ENCODE data around the gene CDK14.
"Not testable (repeated sequence)": the region's sequence is repeated elsewhere in the genome, so short reads cannot be mapped to it uniquely, and the experiment has no call there.

The CDK14 gene

DNA sequence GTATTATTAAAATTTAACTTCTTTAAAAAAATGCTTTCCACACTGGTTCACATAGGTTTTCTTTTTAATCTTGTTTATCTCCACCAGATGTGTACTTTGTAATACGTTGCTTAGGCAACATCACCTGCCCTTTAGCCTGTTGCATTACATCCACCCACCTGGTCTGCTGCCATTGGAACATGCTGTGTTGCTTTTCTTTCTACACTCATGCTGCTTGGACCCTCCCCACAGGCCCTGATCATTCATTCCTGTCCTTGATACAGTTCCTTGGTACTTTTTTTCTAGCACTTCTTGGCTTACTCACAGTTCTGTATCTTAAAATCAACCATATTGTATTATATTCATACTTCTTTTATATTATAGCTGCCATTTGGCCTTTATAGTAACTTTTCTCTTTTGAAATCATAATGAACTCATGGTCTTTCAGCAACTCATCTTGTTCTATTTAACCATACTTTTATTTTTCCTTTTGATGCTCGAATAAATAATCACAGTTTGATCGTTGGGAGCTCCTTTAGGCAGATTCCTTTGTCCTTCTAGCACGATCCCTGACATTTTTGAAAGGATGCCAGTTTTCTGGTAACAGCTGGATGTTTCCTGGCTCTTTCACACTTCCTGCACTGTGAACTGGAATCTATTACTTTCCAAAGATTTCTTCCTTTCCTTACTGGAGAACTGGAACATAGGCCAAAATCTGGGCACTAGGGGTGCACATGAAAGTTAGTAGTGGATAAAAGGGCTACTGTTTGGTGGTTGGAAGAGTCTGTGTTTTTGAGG, 125.1 kb downstream of the CDK14 start:
- DNase-seq (ENCODE audit: low spot score), result peak; percentile 23

DNA sequence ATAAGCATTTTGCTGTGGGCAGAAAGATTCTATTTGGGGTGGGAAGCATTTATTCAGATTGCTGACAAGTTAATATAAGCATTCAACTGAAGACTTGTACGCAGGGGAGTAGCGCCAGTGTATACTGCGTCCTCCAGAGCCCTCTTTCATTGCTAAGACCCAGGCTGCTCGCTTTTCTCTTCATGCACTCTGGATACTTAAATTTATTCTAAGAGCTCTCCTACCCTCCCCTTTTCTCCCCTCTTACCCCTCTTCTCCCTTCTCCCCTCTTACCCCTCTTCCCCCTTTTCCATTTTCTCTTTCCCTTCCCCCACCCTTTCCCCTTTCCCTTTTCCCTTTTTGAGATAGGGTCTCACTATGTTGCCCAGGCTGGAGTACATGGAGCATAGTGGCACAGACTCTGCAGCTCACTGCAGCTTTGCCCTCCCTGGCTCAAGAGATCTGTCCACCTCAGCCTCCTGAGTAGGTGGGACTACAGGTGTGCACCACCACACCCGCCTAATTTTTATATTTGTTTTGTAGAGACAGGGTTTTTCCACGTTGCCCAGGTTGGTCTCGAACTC, 125.8 kb downstream of the CDK14 start:
- DNase-seq (ENCODE audit: low spot score), result no peak

DNA sequence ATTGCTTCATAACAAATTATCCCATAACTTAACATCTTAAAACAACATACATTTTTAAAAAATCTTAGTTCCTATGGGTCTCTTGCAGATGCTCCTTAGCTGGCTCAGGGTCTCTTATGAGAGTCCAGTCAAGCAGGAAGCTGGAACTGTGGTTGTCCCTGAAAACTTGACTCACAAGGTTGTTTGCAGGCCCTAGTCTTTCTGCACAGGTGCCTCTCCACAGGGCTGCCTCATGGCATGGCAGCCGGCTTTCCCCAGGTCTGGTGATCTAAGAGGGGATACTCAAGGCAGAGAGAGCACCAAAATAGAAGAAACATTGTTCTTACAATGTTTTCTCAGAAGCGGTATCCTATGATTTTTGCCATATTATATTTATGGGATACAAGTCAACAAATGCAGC, 127.1 kb downstream of the CDK14 start:
- no peak for DNase-seq (ENCODE audit: low spot score)

DNA sequence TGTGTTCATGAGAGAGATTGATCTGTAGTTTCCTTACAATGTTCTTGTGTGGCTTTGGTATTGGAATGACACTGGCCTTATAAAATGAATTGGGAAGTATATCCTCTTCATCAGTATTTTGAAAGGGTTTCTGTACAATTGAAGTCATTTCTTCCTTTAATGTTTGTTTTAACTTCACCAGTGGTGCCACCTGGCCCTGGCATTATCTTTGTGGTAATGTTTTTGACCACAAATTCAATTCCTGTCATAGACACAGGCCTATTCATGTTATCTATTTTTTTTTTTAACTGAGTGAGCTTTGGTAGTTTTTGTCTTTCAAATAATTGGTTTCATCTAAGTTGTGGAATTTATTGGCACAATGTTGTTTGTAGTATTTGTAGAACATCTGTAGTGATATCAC, 127.7 kb downstream of the CDK14 start:
- no peak for DNase-seq (ENCODE audit: low spot score)

DNA sequence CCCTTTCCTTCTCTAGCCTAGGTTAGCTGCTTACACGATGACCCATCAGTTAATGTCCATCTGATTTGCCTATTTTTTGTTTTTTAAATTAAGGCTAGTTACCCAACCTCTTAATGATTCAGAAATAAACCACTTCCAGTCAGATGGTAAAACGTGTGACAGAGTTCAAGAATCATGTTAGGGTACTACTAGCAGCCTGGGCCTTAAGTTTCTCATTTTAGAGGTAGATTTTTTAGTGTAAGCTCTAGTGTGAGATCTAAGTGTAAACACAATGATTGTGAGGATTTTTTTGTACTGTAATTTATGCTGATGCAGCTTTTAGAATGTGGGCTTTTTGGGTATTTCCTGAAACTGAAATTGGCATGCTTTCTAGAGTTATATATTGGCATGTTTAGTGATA, 130.0 kb downstream of the CDK14 start:
- DNase-seq (ENCODE audit: low spot score), result no peak

DNA sequence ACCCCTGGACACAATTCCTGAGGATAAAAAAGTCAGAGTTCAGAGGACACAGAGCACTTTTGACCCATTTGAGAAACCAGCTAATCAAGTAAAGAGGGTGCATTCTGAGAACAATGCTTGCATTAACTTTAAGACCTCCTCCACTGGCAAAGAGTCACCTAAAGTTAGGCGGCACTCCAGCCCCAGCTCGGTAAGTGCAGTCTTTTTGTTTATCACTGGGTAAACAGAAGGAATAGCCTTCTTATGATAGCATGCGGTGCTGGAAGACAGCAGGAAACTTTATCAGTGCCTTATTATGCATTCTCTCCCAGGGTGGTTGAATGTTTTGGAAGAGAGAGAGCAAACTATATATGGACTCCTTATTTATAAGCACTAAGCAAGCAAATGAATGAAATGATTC, 130.5 kb downstream of the CDK14 start:
- no peak for DNase-seq (ENCODE audit: low spot score)

DNA sequence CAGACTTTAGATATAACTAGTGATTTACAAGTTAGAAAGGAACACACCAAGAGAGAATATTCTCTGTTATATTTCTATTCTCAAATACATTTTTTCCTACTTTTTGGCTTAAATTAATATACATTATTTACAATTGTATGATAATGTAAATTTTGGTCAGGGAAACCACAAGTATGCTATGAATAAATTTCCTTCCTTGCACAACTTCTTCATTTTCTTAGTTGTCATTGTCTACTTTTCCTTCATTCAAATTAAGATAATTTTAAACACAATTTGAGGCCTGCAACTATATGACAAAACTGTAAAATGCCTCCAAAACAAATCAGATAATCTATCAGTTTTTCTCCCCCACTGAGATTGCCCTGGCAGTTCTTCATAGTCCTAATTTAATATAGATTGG, 131.3 kb downstream of the CDK14 start:
- no peak for DNase-seq (ENCODE audit: low spot score)

DNA sequence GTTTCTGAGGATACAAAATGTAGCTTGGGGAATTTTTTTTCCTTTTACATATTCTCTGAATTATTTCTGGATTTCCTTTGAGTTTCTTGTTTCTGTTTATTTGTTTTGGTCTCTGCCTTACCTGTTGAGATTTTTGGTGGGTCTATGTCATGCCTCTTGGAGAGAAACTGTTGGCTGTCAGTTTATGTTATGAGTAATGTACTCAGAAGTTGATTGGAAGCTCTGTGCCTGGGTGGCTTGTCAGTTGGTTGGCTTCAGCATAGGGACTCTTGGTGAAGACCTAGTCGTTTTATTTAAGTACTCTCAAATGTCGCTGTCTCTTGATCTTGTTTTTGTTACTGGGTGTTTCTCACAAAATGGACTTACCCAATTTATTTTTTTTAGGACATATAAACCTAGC, 132.4 kb downstream of the CDK14 start:
- no peak for DNase-seq (ENCODE audit: low spot score)

DNA sequence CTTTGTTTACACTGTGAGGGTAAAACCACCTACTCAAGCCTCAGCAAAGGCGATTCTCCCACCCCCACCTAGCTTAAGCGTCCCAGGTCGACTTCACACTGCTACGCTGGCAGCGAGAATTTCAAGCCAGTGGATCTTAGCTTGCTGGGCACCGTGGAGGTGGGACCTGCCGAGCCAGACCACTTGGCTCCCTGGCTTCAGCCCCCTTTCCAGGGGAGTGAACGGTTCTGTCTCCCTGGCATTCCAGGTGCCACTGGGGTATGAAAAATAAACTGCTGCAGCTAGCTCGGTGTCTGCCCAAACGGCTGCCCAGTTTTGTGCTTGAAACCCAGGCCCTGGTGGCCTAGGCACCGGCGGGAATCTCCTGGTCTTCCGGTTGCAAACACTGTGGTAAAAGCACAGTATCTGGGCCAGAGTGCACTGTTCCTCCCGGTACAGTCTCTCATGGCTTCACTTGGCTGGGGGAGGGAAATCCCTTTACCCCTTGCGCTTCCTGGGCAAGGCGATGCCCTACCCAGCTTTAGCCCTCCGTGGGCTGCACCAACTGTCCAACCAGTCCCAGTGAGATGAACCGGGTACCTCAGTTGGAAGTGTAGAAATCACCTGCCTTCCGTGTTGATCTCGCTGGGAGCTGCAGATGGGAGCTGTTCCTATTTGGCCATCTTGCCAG, 139.6 kb downstream of the CDK14 start:
- not testable (repeated sequence) for DNase-seq (ENCODE audit: low spot score)

DNA sequence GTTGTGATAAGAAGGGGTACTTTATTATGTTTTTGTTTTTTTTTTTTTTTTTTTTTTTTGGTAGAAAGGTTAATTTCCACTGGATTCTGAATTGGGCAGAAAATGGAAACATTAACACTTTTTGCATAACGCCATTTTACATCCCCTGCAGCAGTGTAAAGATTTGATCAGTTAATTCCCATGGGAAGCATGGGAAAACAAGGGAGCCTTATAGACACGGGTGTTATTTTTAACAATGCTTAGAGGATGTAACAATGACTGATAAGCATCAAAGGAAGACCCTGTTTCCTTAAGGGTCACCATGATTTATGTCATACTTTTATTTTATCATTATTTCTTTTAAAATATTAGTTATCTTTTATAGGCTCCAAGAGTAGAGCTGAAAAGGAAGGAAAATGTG, 140.2 kb downstream of the CDK14 start:
- DNase-seq (ENCODE audit: low spot score), result no peak

DNA sequence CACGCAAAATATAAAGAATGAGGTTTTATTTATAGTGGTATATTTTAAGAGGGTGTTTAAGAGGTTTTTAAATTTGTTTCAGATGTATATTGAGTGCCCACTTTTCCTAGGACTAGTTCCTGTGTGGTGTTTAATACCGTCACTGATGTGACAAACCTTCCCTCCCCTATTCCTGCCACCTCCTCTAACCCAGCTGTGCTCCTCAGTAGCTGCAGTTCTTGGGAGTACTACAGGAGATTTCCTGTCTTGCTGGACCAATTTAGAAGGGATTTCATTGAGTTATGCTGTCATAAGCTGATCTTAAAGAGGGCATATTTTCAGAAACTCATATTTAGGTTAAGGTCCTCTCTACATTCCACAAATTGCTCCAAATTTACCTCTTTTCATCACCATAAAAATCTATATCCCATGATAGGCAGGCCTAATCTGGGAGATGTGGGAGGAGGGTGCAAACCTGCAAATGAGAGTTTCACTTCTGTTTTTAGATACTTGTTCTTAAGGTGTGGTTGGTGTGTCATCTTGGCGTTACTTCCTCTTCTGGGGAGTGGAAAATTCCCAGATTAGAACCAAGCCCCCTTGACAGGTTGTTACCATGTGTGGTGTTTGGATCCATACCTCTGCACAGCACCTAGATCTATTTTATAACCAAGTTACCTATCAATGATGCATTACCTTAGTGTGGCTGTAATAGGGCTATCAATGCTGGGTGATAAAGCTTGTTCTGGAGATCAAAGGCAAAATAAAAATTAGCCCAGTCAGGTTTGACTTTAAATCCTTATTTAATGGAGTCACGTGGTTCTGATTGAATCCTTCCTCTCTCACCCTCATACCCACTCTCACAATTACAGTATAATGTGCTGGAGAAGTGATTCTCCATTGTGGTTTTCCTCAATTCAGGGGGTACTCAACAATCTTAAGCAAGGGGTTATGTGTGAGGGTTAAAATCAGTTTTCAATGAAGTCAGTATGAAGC, 141.1 kb downstream of the CDK14 start:
- no peak for DNase-seq (ENCODE audit: low spot score)

DNA sequence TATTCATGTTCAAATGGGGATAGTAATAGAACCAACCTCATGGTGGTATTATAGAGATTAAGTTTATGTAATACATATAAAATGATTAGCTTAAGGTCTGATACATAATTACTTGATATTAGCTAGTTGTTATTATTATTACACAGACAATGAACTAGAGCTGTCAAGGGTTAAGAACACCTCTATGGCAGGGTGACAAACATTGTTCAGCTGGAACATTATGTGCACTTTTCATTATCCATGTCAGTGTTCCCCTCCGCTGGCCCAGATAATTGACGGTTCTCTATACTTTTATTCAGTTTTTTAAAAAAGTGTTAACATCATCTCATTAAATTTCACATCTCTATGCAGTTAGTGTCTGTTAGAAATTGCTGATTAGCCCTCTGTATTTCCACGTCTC, 142.1 kb downstream of the CDK14 start:
- no peak for DNase-seq (ENCODE audit: low spot score)

DNA sequence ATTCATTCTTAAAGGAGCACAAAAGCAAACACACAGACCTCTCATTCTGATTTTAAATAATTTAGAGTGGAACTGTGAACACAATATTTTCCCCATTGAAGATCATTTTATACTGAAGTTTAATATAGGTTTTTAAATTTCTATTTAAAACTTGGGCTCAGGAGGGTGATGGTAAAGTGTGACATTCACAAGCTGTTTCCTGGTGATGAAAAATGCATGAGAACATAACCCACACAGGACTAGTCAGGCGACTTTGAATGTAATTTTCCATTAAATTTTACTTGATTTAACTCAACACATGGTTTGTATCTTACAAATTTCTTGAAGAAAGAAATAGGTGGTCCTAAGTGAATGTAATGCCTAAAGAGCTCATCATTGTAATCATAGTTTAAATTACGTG, 143.6 kb downstream of the CDK14 start:
- DNase-seq (ENCODE audit: low spot score), result no peak

DNA sequence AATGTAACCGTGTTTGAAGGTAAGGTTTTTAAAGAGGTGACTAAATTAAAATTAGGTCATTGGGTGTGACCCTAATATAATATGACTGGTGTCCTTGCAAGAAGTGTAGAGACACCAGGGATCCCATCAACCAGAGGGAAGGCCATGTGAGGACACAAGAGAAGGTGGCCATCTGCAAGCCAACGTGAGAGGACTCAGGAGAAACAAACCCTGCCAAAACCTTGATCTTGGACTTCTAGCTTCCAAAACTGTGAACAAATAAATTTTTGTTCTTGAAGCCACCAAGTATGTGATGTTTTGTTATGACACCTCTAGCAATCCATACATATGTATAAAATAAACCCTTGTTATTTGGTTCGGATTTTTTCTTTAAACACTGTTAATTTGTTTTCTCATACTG, 144.3 kb downstream of the CDK14 start:
- no peak for DNase-seq (ENCODE audit: low spot score)

DNA sequence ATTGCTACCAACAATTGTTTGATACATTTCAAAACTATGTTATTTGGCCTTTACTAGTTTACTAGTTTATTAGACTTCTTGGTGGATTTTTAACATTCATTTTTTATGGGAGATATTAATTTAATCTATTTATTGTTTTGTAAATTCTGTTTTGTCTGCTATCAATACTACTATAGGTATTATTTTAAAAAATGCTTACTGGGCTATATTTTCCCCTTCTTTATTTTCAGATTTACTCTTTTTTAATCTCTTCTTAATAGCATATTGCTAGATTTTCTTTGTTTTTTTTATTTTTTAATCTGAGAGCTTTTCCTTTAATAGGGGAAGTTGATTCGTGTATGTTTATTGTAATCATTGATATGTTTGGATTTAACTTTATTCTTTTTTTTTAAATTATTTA, 147.5 kb downstream of the CDK14 start:
- DNase-seq (ENCODE audit: low spot score), result no peak

DNA sequence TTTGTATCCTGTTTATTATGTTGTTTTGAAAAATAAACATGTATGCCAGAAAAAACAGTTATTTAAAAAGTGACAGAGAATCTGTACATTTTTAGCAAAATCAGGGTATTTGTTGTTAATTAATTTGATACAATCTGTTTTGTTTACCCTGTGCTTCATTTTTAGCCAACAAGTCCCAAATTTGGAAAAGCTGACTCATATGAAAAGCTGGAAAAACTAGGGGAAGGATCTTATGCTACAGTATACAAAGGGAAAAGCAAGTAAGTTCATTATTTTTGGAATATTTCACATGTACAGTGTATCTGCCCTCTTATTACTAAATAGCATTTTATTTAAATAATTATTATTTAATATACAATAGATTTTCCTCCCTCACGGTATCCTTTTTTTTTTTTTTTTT, 151.4 kb downstream of the CDK14 start:
- no peak for DNase-seq (ENCODE audit: low spot score)

DNA sequence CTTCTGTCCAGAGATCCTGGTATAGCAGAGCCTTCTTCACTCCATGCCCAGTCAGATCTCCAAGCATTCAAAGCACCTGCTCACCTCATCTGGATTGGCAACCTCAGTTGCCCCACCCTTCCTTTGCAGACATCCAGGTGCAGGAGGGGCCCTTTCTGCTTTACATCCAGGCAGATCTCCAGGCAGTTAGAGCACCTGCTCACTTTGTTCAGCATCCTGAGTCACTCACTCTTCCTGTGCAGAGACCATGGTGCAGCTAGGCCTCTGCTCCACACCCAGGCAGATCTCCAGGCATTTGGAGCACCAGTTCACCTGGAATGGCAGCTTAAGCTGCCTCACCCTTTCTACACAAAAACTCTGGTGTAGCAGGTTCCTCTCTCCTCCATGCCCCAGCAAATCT, 153.1 kb downstream of the CDK14 start:
- DNase-seq (ENCODE audit: low spot score), result no peak

DNA sequence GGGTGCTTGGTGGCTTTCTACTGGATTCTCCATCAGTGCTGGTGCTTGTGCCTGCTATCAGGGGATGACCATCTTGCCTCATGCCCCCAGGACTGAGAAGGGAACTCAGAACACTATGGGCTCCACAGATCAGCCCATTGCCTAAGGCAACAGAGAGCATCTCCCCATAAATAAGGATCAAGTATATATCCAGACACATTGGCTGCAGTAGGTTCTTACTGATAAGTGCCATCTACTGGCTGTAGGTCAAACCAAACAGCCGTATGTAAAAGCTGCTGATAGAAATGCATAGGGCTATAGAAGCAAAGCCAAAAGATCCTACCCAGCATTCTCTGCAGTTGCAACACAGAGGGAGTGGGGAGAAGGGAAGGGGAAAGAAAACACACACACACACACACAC, 153.7 kb downstream of the CDK14 start:
- no peak for DNase-seq (ENCODE audit: low spot score)

DNA sequence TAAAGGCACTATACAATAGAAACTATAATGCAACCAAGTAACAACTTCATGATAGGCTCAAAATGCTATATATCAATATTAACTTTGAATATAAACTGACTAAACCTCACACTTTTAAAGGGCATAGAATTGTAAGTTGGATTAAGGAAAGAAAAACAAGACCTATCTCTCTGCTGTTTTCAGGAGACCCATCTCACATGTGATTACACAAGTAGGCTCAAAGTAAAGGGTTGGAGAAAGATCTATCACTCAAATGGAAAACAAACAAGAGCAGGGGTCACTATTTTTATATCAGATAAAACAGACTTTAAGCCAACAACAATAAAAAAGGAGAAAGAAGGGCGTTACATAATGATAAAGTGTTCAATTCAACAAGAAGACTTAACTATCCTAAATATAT, 155.5 kb downstream of the CDK14 start:
- DNase-seq (ENCODE audit: low spot score), result no peak

DNA sequence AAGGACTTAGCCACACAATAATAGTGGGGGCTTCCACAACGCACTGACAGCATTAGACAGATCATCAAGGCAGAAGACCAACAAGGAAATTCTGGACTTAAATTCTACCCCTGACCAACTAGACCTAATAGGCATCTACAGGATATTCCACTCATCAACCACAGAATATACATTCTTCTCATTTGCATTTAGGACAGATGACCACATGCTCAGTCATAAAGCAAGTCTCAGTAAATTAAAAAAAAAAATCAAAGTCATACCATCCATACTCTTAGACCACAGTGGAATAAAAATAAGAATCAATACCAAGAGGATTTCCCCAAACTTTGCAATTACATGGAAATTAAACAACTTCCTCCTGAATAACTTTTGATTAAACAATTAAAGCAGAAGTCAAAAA, 155.9 kb downstream of the CDK14 start:
- no peak for DNase-seq (ENCODE audit: low spot score)

DNA sequence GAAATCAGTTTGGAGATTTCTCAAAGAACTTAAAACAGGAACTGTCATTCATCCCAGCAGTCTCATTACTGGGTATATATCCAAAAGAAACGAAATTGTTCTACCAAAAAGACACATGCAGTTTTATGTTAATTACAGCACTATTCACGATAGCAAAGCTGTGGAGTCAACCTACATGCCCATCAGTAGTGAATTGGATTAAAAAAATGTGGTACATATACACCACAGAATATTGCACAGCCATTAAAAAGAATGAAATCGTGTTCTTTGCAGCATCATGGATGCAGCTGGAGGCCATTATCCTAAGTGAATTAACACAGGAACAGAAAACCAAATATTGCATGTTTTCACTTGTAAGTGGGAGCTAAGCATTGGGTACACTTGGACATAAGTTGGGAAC, 158.9 kb downstream of the CDK14 start:
- no peak for DNase-seq (ENCODE audit: low spot score)

DNA sequence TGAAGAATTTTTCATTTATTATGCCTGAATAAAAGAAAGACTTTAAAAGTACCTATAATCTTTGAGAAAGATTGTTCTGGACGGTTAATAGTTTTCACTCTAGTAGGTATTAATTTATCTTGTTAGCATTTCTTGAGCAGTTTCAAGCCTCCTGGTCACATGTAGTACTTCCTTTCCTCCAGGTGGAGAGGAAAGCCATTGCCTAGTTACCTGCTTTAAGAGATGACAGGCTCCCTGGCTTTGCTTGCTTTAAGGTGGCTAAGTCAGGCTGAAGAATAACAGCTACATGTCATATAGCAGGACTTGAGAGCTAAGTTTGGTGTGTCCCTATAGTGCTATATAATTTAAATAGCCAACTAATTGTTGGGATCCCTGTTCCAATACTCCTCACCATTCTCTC, 160.2 kb downstream of the CDK14 start:
- DNase-seq (ENCODE audit: low spot score), result no peak

Measured in globus pallidus (tissue), 1 donor.